Islet of Langerhans (tissue), 1 donor: Measurements from ENCODE around the gene PARD3.

Source experiments
- FAIRE-seq: peaks from one replicate; lab custom pipeline; 2011; peaks lifted over from hg19 to GRCh38; lab: Jason Lieb, UNC

The PARD3 gene

GRCh38 chr10:34153663-34154382, 661.3 kb downstream of the PARD3 start:
- FAIRE-seq, result no peak

DNA sequence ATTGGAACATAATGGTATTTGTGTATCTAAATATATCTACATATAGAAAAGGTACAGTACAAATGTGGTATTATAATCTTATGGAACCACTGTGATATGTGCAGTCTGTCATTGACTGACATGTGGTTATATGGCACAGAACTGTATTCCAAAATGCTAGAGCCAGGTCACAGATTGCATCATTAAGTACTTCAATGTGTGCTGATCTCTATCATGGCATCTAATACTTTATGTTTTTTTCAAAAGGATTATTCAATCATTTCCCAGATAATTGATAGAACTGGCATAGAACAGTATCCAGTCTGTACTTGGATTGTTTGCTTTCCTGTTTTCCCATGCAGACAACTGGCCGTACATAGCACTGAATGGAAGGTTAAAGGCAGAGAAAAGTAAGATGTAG, 662.7 kb downstream of the PARD3 start:
- FAIRE-seq, result no peak

DNA sequence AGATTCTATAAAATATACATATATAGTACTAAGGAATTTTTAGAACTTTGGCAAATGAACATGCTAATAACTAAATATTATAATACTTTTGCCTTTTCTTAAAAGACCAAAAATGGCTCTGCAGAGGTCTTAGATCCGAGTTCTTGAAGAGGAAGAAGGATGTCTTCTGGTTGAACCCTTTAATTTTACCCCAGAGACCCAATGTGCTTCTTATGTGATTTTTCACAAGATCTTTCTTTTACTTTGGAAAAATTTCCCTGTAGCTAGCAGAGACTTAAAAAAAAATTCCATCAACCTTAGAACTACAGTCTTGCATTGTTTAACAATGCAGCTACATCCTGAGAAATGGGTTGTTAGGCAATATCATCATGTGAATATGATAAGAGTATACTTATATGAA, 663.2 kb downstream of the PARD3 start:
- FAIRE-seq, result no peak

- FAIRE-seq, result no peak
These were observed 663.6 kb downstream of the PARD3 start for GRCh38 chr10:34151481-34151880.

DNA sequence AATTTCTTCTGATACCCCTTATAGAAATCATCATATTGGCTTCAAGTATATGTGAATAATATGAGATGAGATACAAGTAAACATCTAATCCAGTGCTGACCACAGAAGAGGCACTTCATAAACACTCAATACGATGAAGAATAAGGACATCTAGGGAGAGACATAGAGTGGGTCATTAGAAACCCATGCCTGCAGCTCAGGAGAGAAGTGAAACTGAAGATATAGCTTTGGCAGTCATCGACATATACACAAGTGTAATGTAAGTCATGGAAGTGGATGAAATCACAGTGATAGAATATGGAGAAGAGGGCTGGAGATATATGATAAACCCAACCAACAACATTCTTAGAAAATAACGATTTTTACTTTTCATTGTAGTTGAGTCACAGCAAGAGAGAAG, 665.0 kb downstream of the PARD3 start:
- no peak for FAIRE-seq

GRCh38 chr10:34148305-34148657, 666.8 kb downstream of the PARD3 start:
- FAIRE-seq, result no peak

- no peak for FAIRE-seq
These were observed 667.3 kb downstream of the PARD3 start for GRCh38 chr10:34147641-34148304.

GRCh38 chr10:34145715-34146114, 669.4 kb downstream of the PARD3 start:
- FAIRE-seq, result no peak

DNA sequence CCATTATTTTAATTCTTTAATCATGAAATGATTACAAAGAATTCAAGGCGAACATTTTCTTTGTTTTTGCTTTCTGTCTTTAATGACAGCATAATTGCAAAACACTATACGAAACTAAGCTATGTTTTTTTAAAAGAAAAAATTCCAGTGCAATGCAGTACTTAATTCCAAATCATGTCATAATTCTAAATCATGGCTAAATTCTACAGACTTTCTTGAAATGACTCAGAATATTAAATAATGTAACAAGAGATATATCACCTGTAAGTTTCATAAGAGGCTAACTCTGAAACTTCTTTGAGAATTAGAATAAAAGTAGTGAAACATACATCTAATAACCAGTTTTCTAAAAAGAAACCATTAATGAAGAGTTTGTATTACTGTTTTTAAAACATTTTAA, 671.6 kb downstream of the PARD3 start:
- FAIRE-seq, result peak; percentile 5

DNA sequence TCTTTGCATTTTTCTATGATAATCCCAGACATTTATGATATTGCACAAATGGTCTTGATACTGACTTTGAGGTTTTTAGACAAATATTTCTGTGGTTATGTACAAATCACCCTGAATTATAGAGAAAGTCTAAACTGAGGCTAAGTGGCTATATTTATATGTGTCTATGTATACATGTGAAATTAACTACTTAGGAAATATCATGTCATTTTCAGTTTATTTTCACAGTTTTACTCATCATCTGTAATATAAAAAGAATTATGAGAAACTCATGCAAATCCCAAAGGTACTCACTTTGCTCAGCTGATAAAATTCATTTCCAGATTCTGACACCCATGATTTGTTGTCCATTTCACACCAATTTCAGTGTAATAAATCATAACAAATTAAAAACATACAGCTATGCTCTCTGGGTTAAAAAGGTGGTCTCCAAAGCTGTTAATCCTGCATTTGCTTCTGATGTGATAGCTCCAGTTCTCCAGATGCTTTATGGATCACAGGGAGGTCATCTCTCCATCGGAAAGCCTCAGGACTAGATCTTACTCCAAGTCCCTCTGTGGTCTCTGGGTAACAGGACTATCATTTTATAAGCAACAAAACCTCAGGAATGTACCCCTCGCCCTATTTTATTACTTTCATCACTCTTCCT, 673.9 kb downstream of the PARD3 start:
- FAIRE-seq, result no peak

DNA sequence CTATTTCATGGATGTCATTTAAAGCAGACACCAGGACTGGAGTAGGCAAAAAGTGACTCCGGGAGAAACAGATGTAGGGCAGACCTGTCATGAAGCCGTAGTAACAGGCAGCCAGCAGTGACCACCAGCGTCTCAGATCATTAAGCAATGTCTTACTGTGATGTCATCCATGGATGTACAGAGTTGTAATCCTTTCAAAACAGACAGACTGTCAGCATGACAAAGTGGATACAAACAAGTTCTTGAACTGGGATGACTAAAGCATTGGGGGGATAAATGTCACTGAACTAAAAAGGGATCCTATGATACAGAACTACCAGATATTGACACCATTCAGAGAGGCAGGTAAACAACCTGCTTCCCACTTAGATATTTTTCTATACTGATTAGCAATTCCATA, 675.5 kb downstream of the PARD3 start:
- no peak for FAIRE-seq

DNA sequence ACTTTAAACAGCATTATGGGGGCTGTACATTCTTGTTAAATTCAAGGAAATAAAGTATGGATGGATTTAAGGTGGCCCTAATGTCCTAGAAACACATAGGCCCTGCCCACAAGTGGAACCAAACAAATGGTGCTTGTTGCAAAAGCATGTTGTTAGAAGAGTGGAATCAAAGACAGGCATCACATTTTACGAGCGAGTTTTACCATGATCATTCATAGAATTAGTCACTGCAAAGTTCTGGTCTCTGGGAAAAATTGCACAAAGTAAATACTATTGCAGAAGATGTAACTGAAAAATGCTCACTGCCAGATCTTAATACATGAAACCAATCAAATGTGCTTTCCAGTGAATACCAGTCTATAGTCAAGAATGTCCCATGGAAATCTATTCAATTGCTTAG, 677.1 kb downstream of the PARD3 start:
- no peak for FAIRE-seq

DNA sequence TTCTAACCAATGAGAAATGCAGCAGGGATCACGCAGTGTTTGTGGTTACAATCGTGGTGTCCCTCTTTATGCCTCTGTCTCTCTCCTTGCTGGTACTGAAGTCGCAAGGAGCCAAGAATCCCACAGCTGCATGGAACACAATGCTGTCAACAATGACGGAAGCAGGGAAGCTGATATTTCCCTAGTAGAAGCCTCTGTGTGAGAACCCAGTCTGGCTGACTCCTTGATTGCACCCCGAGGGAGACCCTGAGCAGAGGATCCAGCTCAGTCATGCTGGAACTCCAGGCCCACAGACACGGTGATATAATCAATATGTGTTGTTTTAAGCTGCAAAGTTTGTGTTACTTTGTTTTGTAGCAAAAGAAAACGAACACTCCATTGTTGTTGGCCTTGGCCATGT, 677.9 kb downstream of the PARD3 start:
- FAIRE-seq, result no peak

- FAIRE-seq, result no peak
These were observed 679.6 kb downstream of the PARD3 start for GRCh38 chr10:34135515-34135914.

- no peak for FAIRE-seq
These were observed 680.5 kb downstream of the PARD3 start for GRCh38 chr10:34134602-34135001.

DNA sequence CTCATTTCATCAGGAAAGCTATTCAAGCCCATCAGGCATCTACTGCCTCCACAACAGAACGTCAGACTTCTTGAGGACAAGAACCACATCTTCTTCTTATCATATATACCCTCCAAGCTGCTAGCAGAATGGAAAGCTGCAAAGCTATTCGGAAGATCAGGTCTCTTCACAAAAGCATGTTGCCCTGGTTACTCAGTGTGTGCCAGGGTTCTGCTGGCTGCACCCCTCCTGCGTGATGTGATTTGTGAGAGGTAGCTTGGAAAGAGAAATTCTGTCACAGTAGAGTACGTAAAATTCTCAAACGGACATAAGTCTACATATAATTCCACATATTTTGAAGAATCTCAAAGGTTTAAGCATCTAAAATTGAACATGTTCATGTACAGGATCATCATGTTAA, 681.7 kb downstream of the PARD3 start:
- FAIRE-seq, result no peak

- FAIRE-seq, result no peak
These were observed 683.9 kb downstream of the PARD3 start for GRCh38 chr10:34131152-34131551.

DNA sequence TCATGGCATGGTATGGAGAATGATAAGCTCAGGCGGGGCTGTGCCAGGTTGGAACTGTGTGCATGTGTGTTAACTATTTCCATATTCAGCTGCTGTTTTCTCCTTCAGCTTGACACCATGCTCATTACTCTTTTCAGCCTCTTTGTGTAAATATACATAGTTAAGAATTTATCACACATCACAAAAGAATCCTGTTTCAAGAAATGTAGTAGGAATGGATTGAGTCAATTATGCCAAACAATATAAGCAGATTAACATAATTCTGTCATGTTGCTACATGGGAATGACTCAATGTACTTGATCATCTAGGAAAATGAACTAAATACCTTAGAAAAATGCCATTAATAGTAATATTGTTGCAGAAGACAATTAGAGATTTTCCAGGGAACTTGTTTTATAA, 687.4 kb downstream of the PARD3 start:
- no peak for FAIRE-seq

- no peak for FAIRE-seq
These were observed 688.5 kb downstream of the PARD3 start for GRCh38 chr10:34126371-34127151.

GRCh38 chr10:34125702-34126101, 689.4 kb downstream of the PARD3 start:
- FAIRE-seq, result no peak

DNA sequence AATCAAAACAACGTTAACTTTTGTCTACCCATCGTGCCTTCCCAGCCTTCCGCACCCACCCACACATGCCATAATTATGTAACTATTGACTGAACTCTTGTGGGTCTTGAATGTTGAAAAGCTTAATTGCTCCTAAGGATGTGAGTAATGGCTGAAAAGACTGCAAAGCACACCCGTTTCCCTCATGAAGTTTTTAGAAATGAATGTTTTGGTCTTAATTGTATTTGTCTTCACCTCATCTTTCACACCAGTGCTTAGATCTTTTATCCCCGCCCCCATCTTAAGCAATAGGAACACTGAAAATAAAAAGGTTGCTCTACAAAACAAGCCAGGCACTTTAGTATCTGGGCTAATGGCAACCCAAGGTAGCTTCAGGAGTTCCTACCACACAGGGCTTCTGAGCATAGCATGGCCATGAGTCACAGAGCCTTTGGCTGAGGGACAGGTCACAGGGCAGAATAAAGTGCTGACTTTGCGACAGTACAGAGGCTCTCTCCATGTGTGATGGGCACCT, 690.5 kb downstream of the PARD3 start:
- no peak for FAIRE-seq

DNA sequence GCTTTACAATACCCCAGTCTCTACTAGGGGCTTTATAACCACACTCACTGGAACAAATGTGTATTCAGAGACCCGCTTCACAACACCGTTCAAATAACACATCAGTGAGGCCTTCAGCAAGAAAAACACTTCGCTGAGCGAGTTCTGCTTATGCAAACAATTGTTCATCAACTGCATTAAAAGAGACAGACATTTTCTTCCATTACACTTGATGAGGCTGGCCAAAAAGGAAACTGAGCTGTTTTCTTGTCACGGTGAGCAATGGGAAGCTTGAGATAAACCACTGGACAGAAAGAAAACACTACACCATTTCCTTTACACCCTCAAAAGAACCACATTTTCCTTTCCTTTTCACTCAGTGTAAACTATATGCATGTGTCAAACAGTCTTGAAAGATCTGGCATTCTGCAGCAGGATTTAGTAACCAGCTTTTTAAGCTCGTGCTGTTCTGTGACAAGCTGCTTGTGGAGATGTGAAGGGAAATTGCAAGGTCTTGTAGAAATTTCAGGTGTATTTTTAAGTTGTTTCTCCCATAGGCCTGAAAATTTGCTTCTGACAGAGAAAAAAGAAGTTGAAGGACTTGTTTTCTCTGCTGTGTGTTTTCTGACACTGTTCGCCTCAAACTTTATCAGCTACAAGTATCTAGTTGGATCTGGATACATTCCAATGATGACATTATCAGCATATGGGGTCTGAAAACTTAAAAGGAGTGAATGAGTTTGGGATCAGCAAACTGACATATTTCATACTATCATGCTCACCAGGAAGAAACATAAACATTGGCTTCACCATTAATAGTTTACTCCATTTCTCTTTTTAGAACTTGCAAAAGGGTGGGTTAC, 693.1 kb downstream of the PARD3 start:
- peak; percentile 71 for FAIRE-seq
